GM18873 (cell line): ENCODE data around the gene ABHD17A.
"Not testable (repeated sequence)": the region's sequence is repeated elsewhere in the genome, so short reads cannot be mapped to it uniquely, and the experiment has no call there.

Source experiments
- ATAC-seq: cut with Tn5 transposase; IDR thresholded peaks from one replicate; pipeline ENCODE4 v1.9.1; 2021; ENCODE audit warnings: mild to moderate bottlenecking, moderate library complexity, moderate number of reproducible peaks; ENCODE audit not compliant: unreplicated experiment, low FRiP score

The ABHD17A gene

DNA sequence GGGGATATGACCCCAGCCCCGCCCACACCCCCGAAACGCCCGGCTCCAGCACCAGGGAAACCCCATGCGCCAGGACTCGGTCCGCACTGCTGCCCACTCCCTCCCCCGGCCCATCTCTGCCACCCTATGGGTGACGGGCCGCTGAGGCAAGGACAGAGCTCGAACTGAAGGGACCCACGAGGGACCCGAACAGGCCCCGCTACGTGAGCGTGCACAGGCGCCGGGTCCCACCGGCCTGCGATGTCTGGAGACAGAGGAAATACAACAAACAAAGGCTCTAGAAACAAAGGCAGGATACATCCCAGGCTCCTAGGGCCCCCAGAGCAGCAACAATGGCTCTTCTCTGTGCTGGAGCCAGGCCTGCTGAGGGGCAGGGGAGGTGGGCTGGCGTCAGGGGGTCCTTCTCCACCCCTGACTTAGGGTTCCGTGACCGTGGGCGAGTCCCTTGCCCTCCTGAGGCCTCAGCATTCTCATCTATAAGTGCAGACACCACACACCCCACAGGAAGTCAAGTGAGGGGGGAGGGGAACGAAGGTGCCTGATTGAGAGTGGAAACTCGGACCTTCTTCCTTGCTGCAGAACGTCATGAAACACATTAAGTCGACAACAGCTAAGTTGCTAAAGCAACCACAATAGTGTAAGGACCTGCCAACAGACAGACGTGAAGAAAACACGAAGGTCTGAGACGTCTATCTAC lies 3.1 kb downstream of the ABHD17A start:
- ATAC-seq = no peak

GRCh38 chr19:1881393-1882088 lies 3.8 kb downstream of the ABHD17A start:
- not testable (repeated sequence) for ATAC-seq

DNA sequence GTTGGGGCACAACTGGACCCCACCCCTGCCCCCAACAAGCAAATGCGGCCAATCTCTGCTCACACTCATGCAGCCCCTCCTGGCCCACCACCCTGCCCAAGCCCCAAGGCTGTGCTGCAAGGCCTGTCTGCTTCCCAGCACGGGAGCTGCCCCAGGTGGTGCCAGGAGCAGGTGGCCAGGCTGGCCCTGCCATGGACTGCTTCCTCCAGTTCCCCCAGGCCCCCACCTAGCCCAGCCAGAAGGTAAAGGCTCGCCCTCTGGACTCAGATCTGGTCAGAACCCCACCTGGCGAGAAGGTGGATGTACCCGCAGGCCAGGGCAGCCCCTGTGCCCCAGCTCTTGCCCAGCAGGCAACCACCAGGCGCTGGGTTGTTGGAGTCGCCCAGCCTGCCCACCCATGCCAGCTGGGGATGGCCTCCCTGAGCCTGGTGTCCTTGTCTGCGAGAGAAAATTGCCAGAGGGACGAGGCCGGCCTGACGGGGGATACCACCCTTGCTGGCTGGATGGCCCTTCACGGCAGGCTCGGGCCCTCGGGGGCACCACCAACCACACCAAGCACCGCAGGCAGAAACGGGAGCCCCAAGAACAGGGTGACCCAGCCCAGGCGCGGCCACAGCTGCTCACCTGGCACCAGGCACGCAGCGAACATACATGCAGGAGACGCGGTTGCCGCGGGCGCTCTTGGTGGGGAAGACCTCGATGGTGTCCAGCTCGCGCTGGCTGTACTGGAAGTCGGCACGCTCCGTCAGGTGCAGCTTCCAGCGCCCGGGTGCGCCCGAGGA lies 4.5 kb downstream of the ABHD17A start:
- no peak for ATAC-seq

DNA sequence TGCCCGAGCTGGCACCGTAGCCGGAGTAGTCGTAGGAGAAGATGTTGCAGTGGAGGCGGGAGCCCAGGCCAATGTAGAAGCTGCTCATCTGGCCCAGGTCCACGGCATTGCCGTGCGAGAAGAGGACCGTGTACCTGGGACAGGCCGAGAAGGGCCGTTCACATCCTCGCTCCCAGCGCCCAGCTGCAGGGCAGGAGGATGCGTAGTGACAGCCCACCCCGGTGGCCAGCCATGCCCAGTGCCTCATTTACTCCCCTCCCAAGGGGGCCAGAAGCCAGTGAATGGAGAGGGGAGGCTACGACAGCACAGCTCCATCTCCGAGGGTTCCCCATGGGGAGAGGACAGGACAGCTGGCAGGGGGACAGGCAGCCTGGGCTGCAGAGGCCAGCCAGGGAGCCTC lies 5.3 kb downstream of the ABHD17A start:
- ATAC-seq = not testable (repeated sequence)

- ATAC-seq = not testable (repeated sequence)
Measured at GRCh38 chr19:1878583-1878982, 6.7 kb downstream of the ABHD17A start.

DNA sequence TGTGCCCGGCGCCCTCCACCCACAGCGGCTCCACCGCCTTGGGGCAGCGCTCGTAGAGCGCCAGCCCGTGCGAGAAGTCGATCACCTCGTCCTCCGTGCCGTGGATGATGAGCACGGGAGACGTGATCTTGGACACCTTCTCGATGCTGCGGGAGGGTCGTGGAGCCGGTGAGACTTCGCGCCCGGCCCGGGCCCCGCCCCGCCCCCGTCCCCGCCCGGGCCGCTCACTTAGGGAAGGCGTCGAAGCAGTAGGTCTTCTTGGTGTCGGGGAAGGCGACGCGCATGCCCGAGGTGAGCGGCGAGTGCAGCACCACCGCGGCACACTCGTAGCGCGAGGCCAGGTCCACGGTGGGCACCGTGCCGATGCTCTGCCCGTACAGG lies 8.0 kb downstream of the ABHD17A start:
- ATAC-seq = not testable (repeated sequence)

DNA sequence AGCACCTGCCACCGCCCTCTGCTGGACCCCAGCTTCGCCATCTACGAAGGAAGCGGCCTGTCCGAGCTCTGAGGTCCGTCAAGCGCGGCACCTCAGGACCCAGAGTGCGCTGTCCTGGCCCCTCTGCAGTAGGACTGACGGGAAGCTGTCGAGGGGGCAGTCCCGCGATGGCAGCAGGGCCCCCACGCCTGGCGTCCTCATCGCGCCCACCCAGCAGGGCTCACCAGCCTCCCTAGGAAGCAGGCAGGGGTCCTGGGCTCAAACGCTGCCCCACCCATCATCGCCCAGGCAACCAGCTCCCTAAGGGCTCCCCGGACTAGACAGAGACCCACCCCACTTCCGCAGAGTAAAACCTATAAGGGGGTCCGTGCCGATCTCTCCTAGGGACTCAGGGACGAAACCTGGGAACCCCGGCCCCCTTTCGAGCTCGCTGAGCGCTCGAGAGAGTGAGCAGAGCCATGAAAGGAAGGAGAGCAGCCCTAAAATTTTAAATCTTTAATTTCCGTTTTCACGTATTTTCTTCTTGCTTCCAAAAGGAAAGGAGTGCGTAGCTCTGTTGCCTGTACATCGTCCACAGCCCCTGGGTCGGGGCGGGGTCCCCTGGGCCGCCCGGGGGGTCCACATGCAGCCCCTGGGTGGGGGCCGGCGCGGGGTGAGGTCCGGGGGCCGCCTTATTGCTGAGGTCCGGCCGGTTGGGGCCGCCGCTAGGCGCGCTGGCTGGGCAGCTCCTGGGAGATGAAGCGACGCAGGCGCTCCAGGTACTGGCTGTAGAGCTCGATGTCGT lies 8.6 kb downstream of the ABHD17A start:
- not testable (repeated sequence) for ATAC-seq

DNA sequence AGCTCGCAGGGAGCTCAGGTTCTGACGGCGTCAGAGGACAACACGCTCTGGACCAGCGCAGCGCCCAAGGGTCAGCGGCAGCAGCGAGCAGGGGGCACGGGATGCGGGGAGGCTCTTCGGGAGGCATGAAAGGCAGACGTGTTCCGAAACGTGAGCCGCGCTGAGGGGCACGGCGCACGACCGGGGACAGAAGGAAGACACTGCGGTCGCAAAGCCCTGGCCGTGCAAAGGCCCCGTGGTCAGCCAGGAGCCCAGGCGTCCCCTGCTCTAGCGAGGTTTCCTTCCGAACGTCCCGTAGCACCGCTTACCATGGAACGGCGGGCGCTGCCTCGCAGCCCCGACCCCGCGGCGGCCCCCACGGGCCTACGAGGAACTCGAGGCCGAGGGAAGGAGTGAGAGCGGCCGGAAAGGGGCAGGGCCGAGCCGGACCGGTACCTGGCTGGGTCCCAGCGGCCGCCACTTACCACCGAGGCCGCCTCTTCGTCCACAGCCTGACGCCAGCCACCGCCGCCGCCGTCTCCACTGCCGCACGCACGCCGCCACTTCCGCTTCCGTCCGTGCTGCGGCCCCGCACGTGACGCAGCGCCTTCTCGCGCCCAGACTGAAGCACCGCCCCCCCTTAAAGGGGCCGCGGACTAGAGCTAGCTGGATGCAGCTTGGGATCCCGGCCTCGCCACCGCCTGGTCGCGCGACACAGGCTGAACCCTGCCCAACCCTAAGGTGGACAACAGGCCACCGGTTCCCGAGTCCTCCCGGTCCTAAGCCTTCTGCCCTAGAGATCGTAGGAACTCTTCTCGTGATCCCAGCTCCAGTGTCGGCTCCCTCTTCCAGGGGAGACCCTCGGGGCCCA lies 9.4 kb downstream of the ABHD17A start:
- peak; percentile 64 for ATAC-seq

DNA sequence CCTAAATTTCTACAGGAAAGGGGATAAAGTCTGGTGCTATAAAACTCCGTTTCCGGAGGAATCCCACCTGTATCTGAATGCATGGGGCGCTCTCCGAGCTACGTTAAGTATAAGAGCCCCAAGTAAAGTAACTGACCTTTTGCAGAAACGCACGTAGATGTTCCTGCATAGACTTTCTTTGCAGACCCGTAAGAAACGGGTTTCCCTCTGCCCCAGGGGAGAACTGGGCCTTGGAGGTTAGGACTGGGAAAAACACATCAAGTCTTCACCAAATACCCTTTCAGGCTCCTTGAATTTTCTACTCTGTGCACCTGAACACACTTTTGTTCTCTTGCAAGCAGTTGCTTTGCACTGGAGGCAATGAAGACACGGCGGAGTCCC lies 10.0 kb downstream of the ABHD17A start:
- ATAC-seq = not testable (repeated sequence)

- ATAC-seq = no peak
Measured at GRCh38 chr19:1874554-1875185, 10.6 kb downstream of the ABHD17A start.

GRCh38 chr19:1873524-1874473 lies 11.5 kb downstream of the ABHD17A start:
- no peak for ATAC-seq

GRCh38 chr19:1872807-1873523 lies 12.3 kb downstream of the ABHD17A start:
- ATAC-seq = no peak

- no peak for ATAC-seq
Measured at GRCh38 chr19:1871630-1872029, 13.7 kb downstream of the ABHD17A start.

DNA sequence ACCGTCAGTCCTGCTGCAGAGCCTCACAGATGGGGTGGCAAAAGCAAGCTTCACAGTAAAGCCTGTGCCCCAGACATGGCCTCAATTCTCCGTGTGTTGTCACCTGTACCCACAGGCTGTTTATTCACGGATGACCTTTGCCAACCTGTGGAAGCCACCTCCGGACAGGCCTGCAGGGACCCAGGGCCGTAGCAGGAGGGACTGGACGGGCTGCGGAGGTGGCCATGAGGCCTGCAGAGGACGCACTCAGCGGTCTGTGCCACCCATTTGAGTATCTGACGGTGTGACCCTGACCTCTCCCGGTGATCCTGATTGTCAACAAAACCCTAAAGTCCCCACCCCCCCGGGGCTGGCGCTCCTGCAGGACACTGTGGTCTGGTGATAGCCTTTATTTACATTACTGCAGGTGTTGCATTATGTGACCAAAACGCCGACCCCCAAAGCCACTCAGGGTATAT lies 14.1 kb downstream of the ABHD17A start:
- ATAC-seq = no peak

DNA sequence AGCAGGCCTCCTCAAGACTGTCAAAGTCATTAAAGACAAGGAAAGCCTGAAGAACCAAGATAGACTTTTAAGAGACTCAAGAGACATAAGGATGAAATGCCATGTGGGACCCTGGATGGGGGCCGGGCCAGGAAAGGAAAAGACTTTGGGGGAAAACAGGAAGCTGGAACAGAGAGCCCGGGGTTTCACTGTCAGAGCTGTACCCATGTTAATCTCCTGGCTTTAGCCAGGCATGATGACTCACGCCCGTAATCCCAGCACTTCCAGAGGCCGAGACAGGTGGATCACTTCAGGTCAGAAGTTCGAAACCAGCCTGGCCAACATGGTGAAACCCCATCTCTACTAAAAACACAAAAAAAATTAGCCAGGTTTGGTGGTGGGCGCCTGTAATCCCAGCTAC lies 16.3 kb downstream of the ABHD17A start:
- no peak for ATAC-seq

DNA sequence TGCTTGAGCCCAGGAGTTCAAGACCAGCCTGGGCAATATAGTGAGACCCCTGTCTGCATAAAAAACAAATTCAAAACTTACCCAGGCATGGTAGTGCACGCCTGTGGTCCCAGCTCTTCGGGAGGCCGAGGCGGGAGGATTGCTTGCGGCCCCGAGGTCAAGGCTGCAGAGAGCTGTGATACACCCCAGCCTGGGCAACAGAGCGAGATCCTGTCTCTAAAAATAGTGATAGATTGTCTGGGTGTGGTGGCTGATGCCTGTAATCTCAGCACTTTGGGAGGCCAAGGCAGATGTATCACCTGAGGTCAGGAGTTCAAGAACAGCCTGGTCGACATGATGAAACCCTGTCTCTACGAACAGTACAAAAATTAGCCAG lies 18.0 kb downstream of the ABHD17A start:
- ATAC-seq = no peak

DNA sequence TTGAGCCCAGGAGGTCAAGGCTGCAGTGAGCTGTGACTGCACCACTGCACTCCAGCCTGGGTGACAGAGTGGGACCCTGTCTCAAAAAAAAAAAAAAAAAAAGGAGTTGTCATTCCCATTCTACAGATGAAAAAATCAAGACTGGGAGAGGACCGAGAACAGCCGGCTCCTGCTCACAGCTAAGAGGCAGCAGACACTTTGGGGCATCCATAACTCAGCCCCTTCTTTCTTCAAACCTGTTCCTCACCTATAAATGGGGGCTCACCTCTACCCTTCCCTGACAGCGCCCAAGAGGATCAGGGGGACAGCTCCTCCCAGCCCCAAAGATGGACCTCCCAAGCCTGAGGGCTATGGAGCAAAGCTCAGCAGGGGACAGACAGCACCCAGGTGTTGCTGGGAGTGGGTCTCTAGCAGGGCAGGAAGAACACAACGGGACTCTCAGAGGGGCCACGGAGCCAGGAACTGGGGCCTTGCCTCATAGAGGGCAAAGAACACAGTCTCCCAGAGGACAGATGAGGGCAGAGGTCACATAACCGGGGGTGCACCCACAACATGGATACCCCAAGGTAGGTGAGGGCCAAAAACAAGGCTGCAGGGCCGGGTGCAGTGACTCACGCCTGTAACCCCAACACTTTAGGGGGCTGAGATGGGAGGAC lies 18.5 kb downstream of the ABHD17A start:
- ATAC-seq = no peak
